H9 (cell line): ENCODE results near the gene APBA2. TPM values are rescaled to one million over a fixed set of nuclear protein-coding genes. Genes with fewer than 3 reads are reported as not detected.
A peak's percentile ranks its signal among the peaks of the same experiment; 100 is the strongest.

Source experiments
- DNase-seq: peaks from one replicate; pipeline ENCODE4 v3.0.0-alpha.2; 2017
- H2AFZ ChIP-seq: one replicate; pipeline ENCODE4 v1.6.1; 2013; ENCODE audit warnings: mild to moderate bottlenecking, low read length, control low read depth, moderate library complexity
- H2AK5ac ChIP-seq: 2 replicates; pipeline ENCODE4 v1.6.1; 2013; ENCODE audit warnings: low read length, control low read depth, mixed read lengths; ENCODE audit not compliant: insufficient read length
- H2BK120ac ChIP-seq: one replicate; pipeline ENCODE4 v1.6.1; 2013; ENCODE audit warnings: low read depth, mild to moderate bottlenecking, low read length, control low read depth, inconsistent platforms; ENCODE audit not compliant: poor library complexity, severe bottlenecking
- H2BK12ac ChIP-seq: 2 replicates; pipeline ENCODE4 v1.6.1; 2013; ENCODE audit warnings: low read length, control low read depth, mixed read lengths, low read depth; ENCODE audit not compliant: insufficient read length
- H2BK15ac ChIP-seq: 2 replicates; pipeline ENCODE4 v1.6.1; 2013; ENCODE audit warnings: low read depth, low read length, control low read depth
- H2BK20ac ChIP-seq: one replicate; pipeline ENCODE4 v1.6.1; 2013; ENCODE audit warnings: low read depth, mild to moderate bottlenecking, low read length, control low read depth, inconsistent platforms; ENCODE audit not compliant: poor library complexity, severe bottlenecking
- H2BK5ac ChIP-seq: 2 replicates; pipeline ENCODE4 v1.6.1; 2013; ENCODE audit warnings: low read length, control low read depth, mixed read lengths; ENCODE audit not compliant: insufficient read length
- H3K14ac ChIP-seq: 2 replicates; pipeline ENCODE4 v1.6.1; 2013; ENCODE audit warnings: low read length, control low read depth; ENCODE audit not compliant: insufficient read depth
- H3K18ac ChIP-seq: 2 replicates; pipeline ENCODE4 v1.6.1; 2013; ENCODE audit warnings: low read depth, mild to moderate bottlenecking, mixed read lengths, low read length, control low read depth; ENCODE audit not compliant: insufficient read length
- H3K23ac ChIP-seq: 2 replicates; pipeline ENCODE4 v1.6.1; 2013; ENCODE audit warnings: low read length, control low read depth, mixed read lengths, low read depth; ENCODE audit not compliant: insufficient read length
- H3K23me2 ChIP-seq: 2 replicates; pipeline ENCODE4 v1.6.1; 2013; ENCODE audit warnings: low read depth, mild to moderate bottlenecking, mixed read lengths, low read length, control low read depth; ENCODE audit not compliant: insufficient read length, poor library complexity, severe bottlenecking
- H3K27ac ChIP-seq: 2 replicates; pipeline ENCODE4 v1.5.1; 2013; ENCODE audit warnings: low read length, control low read depth, mixed read lengths, low read depth; ENCODE audit not compliant: insufficient read length
- H3K27me3 ChIP-seq: 2 replicates; pipeline ENCODE4 v1.6.1; 2013; ENCODE audit warnings: low read length, control low read depth, inconsistent platforms; ENCODE audit not compliant: insufficient read depth
- H3K4ac ChIP-seq: 2 replicates; pipeline ENCODE4 v1.6.1; 2013; ENCODE audit warnings: low read depth, mild to moderate bottlenecking, control low read depth, inconsistent platforms, low read length, moderate library complexity
- H3K4me1 ChIP-seq: 2 replicates; pipeline ENCODE4 v1.6.1; 2013; ENCODE audit warnings: low read length, control low read depth, inconsistent platforms; ENCODE audit not compliant: insufficient read depth
- H3K4me2 ChIP-seq: 2 replicates; pipeline ENCODE4 v1.6.1; 2013; ENCODE audit warnings: low read length, control low read depth, mixed read lengths; ENCODE audit not compliant: insufficient read length, insufficient read depth
- H3K56ac ChIP-seq: 2 replicates; pipeline ENCODE4 v1.6.1; 2013; ENCODE audit warnings: low read depth, mild to moderate bottlenecking, mixed read lengths, low read length, control low read depth; ENCODE audit not compliant: insufficient read length
- H3K79me1 ChIP-seq: 2 replicates; pipeline ENCODE4 v1.6.1; 2013; ENCODE audit warnings: low read depth, mild to moderate bottlenecking, moderate library complexity, low read length, control low read depth, inconsistent platforms; ENCODE audit not compliant: insufficient read depth, poor library complexity, severe bottlenecking
- H3K79me2 ChIP-seq: 2 replicates; pipeline ENCODE4 v1.6.1; 2013; ENCODE audit warnings: low read length, control low read depth, inconsistent platforms; ENCODE audit not compliant: insufficient read depth
- H3K9ac ChIP-seq: 2 replicates; pipeline ENCODE4 v1.6.1; 2013; ENCODE audit warnings: low read length, control low read depth, mixed read lengths; ENCODE audit not compliant: insufficient read length; ENCODE audit errors: extremely low read depth
- H3K9me3 ChIP-seq: one replicate; pipeline ENCODE4 v1.6.1; 2013; ENCODE audit warnings: low read depth, low read length, inconsistent platforms; ENCODE audit not compliant: control insufficient read depth
- H3T11ph ChIP-seq: one replicate; pipeline ENCODE4 v1.6.1; 2013; ENCODE audit warnings: mild to moderate bottlenecking, low read length, control low read depth, inconsistent platforms
- H4K20me1 ChIP-seq: one replicate; pipeline ENCODE4 v1.6.1; 2013; ENCODE audit not compliant: control insufficient read depth, insufficient read length, insufficient read depth
- H4K5ac ChIP-seq: 2 replicates; pipeline ENCODE4 v1.6.1; 2013; ENCODE audit warnings: low read depth, mild to moderate bottlenecking, mixed read lengths, low read length, control low read depth; ENCODE audit not compliant: insufficient read length
- H4K8ac ChIP-seq: replicated peaks from 2 replicates; pipeline ENCODE4 v1.6.1; 2013; ENCODE audit warnings: low read length, control low read depth, mixed read lengths, low read depth; ENCODE audit not compliant: insufficient read length
- H4K91ac ChIP-seq: 2 replicates; pipeline ENCODE4 v1.6.1; 2013; ENCODE audit warnings: low read depth, mild to moderate bottlenecking, moderate library complexity, mixed read lengths, low read length, control low read depth; ENCODE audit not compliant: insufficient read length
- H3K27ac Mint-ChIP-seq, 3 experiments: 2 replicates in 2 of 3; 3 replicates in 1 of 3; pipeline ENCODE4 v1.8.0; 2020 to 2021; ENCODE audit warnings: mixed read lengths in 3 of 3, mild to moderate bottlenecking in 1 of 3, moderate library complexity in 1 of 3
- H3K27me3 Mint-ChIP-seq: 2 replicates; pipeline ENCODE4 v1.8.0; 2021; ENCODE audit warnings: low read depth, mild to moderate bottlenecking, moderate library complexity, mixed read lengths
- H3K36me3 Mint-ChIP-seq, 3 experiments: 2 replicates in 2 of 3; 3 replicates in 1 of 3; pipeline ENCODE4 v1.8.0; 2020 to 2021; ENCODE audit warnings: low read depth in 3 of 3, mixed read lengths in 3 of 3; ENCODE audit not compliant: insufficient read depth in 1 of 3
- H3K4me1 Mint-ChIP-seq, 2 experiments: 2 replicates each; pipeline ENCODE4 v1.8.0; 2020; ENCODE audit warnings: mixed read lengths in 2 of 2
- H3K4me3 Mint-ChIP-seq, 2 experiments: 2 replicates in 1 of 2; 3 replicates in 1 of 2; pipeline ENCODE4 v1.8.0; 2020 to 2021; ENCODE audit warnings: mild to moderate bottlenecking in 2 of 2, mixed read lengths in 2 of 2, moderate library complexity in 1 of 2
- H3K9me3 Mint-ChIP-seq, 2 experiments: 2 replicates in 1 of 2; 3 replicates in 1 of 2; pipeline ENCODE4 v1.8.0; 2020; ENCODE audit warnings: mild to moderate bottlenecking in 2 of 2, mixed read lengths in 2 of 2, moderate library complexity in 1 of 2
- WGBS: extraction: QIAGEN DNeasy Blood & Tissue Kit; methylation state at CpG from one replicate; pipeline ENCODE4 v1.1.7; 2013; ENCODE audit warnings: missing lambda C conversion rate, low lambda C conversion rate, mixed read lengths; ENCODE audit not compliant: insufficient read length; ENCODE audit errors: extremely low coverage; 5-methylcytosine and 5-hydroxymethylcytosine counted together
- total RNA-seq: library from RNA; stranded (reverse); gene quantifications from 2 replicates; pipeline ENCODE4 v1.2.1, GENCODE V29; 2021
- TF ChIP-seq, protein P1 (sequence below): fragments of 200-600 bp; sonication (generic); conservative IDR thresholded peaks from 3 replicates; pipeline ENCODE4 v1.8.0; 2021; ENCODE audit warnings: antibody characterized with exemption, mild to moderate bottlenecking

The APBA2 gene
- total RNA-seq, 1 experiment from 2014 or later, result 14.3 TPM

GRCh38 chr15:28886431-28887338 is 911 bp downstream of the APBA2 start:
- peaks cover 58% of the 10 kb centered on the region for H3K27me3 Mint-ChIP-seq
- no CpG with 5 or more reads among the region's 61 CpGs for WGBS
- Histone ChIP-seq H3K79me2 (no peaks in the 10 kb centered on the region; the same call in 1 of the 2 replicates), H2BK15ac (no peak overlapping the region), H4K91ac (no peak overlapping the region), H3K9ac (no peak overlapping the region), H3K79me1 (no peaks in the 10 kb centered on the region), H4K5ac (no peak overlapping the region), H3K9me3 (no peaks in the 10 kb centered on the region), H3K14ac (peak overlapping the region; percentile 89), H2BK20ac (no peak overlapping the region), H2AK5ac (no peak overlapping the region), H3K4me1 (no peaks in the 10 kb centered on the region), H3K18ac (no peak overlapping the region), H4K20me1 (no peaks in the 10 kb centered on the region), H3T11ph (no peak overlapping the region), H3K27ac (no peak overlapping the region), H2BK120ac (no peak overlapping the region), H3K4ac (no peak overlapping the region), H2BK12ac (no peak overlapping the region), H3K27me3 (peaks cover 6% of the 10 kb centered on the region; the same call in 1 of the 2 replicates), H4K8ac (no peak overlapping the region), H3K23me2 (peaks cover 8% of the 10 kb centered on the region), H3K56ac (no peak overlapping the region), H2AFZ (no peak overlapping the region), H3K4me2 (peak overlapping the region; percentile 60), H2BK5ac (no peak overlapping the region), H3K23ac (no peak overlapping the region)
- no peak for DNase-seq
- TF ChIP-seq, protein P1, sequence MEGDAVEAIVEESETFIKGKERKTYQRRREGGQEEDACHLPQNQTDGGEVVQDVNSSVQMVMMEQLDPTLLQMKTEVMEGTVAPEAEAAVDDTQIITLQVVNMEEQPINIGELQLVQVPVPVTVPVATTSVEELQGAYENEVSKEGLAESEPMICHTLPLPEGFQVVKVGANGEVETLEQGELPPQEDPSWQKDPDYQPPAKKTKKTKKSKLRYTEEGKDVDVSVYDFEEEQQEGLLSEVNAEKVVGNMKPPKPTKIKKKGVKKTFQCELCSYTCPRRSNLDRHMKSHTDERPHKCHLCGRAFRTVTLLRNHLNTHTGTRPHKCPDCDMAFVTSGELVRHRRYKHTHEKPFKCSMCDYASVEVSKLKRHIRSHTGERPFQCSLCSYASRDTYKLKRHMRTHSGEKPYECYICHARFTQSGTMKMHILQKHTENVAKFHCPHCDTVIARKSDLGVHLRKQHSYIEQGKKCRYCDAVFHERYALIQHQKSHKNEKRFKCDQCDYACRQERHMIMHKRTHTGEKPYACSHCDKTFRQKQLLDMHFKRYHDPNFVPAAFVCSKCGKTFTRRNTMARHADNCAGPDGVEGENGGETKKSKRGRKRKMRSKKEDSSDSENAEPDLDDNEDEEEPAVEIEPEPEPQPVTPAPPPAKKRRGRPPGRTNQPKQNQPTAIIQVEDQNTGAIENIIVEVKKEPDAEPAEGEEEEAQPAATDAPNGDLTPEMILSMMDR, result no peak
- H3K4me3 Mint-ChIP-seq, result peak overlapping the region; percentile 58 to 79
- H3K27ac Mint-ChIP-seq, result no peak overlapping the region
- peaks cover 13 to 31% of the 10 kb centered on the region in 2 experiments for H3K4me1 Mint-ChIP-seq
- H3K9me3 Mint-ChIP-seq, result no peaks in the 10 kb centered on the region; a peak in 1 of 5 replicates
- H3K36me3 Mint-ChIP-seq, result no peaks in the 10 kb centered on the region
